ENCODE results near the gene PRIM2.
"Not testable (repeated sequence)": the region's sequence is repeated elsewhere in the genome, so short reads cannot be mapped to it uniquely, and the experiment has no call there.

GRCh38 chr6:57350443-57350842 is 33.0 kb downstream of the PRIM2 start:
- TF ChIP-seq POLR2A (IDR thresholded peaks at IDR 0.05; ENCODE audit: borderline replicate concordance, extremely low read depth, insufficient read depth, insufficient read length); EZH2 (IDR thresholded peaks at IDR 0.05); POLR2AphosphoS5 (IDR thresholded peaks at IDR 0.05; ENCODE audit: low read depth, low read length); RAD21 (IDR thresholded peaks at IDR 0.05; ENCODE audit: low read depth); EGR1 (IDR thresholded peaks at IDR 0.05; ENCODE audit: low read depth): not testable (repeated sequence)
- TF ChIP-seq, protein P1, sequence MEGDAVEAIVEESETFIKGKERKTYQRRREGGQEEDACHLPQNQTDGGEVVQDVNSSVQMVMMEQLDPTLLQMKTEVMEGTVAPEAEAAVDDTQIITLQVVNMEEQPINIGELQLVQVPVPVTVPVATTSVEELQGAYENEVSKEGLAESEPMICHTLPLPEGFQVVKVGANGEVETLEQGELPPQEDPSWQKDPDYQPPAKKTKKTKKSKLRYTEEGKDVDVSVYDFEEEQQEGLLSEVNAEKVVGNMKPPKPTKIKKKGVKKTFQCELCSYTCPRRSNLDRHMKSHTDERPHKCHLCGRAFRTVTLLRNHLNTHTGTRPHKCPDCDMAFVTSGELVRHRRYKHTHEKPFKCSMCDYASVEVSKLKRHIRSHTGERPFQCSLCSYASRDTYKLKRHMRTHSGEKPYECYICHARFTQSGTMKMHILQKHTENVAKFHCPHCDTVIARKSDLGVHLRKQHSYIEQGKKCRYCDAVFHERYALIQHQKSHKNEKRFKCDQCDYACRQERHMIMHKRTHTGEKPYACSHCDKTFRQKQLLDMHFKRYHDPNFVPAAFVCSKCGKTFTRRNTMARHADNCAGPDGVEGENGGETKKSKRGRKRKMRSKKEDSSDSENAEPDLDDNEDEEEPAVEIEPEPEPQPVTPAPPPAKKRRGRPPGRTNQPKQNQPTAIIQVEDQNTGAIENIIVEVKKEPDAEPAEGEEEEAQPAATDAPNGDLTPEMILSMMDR (IDR thresholded peaks at IDR 0.05 in 2 of 3, conservative IDR thresholded peaks at IDR 0.05 in 1 of 3; ENCODE audit: borderline replicate concordance in 1 of 3, insufficient read depth in 1 of 3, low read depth in 2 of 3, low read length in 2 of 3): not testable (repeated sequence)
- TF ChIP-seq, protein P2, sequence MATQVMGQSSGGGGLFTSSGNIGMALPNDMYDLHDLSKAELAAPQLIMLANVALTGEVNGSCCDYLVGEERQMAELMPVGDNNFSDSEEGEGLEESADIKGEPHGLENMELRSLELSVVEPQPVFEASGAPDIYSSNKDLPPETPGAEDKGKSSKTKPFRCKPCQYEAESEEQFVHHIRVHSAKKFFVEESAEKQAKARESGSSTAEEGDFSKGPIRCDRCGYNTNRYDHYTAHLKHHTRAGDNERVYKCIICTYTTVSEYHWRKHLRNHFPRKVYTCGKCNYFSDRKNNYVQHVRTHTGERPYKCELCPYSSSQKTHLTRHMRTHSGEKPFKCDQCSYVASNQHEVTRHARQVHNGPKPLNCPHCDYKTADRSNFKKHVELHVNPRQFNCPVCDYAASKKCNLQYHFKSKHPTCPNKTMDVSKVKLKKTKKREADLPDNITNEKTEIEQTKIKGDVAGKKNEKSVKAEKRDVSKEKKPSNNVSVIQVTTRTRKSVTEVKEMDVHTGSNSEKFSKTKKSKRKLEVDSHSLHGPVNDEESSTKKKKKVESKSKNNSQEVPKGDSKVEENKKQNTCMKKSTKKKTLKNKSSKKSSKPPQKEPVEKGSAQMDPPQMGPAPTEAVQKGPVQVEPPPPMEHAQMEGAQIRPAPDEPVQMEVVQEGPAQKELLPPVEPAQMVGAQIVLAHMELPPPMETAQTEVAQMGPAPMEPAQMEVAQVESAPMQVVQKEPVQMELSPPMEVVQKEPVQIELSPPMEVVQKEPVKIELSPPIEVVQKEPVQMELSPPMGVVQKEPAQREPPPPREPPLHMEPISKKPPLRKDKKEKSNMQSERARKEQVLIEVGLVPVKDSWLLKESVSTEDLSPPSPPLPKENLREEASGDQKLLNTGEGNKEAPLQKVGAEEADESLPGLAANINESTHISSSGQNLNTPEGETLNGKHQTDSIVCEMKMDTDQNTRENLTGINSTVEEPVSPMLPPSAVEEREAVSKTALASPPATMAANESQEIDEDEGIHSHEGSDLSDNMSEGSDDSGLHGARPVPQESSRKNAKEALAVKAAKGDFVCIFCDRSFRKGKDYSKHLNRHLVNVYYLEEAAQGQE (IDR thresholded peaks at IDR 0.05; ENCODE audit: low read depth): not testable (repeated sequence)

Data from HCT116 (cell line).